GM18502 (cell line): Measurements from ENCODE around the gene CD40.
A peak's percentile ranks its signal among the peaks of the same experiment; 100 is the strongest.
"Not testable (repeated sequence)": the region's sequence is repeated elsewhere in the genome, so short reads cannot be mapped to it uniquely, and the experiment has no call there.

Source experiments
- ATAC-seq: cut with Tn5 transposase; IDR thresholded peaks from one replicate; pipeline ENCODE4 v1.9.1; 2021; ENCODE audit warnings: mild to moderate bottlenecking; ENCODE audit not compliant: unreplicated experiment, poor library complexity

Gene CD40

GRCh38 chr20:46091622-46092535 is 26.2 kb upstream of the CD40 start:
- not testable (repeated sequence) for ATAC-seq

DNA sequence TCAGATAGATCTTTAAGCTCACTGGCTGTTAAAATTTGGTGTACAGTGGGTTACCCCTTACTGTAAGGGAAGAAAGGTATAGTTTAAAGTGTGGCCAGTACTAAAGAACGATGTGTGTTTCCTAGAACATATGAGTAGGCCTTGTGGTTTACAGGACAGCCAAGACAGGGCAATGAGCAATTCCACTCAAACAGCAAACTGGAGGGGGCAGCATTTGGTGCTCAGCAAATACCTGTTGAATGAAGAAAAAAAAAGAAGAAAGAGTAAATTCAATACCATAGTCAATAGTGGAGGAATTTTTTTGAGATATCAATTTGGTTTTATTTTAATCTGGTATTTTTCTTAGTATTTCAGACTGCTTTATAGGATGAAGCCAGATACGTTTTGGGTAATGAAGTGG is 24.6 kb upstream of the CD40 start:
- ATAC-seq = no peak

GRCh38 chr20:46099491-46100287 is 18.4 kb upstream of the CD40 start:
- ATAC-seq = no peak

GRCh38 chr20:46100444-46100843 is 17.7 kb upstream of the CD40 start:
- not testable (repeated sequence) for ATAC-seq

- ATAC-seq = no peak
These were observed 17.1 kb upstream of the CD40 start for GRCh38 chr20:46100988-46101387.

DNA sequence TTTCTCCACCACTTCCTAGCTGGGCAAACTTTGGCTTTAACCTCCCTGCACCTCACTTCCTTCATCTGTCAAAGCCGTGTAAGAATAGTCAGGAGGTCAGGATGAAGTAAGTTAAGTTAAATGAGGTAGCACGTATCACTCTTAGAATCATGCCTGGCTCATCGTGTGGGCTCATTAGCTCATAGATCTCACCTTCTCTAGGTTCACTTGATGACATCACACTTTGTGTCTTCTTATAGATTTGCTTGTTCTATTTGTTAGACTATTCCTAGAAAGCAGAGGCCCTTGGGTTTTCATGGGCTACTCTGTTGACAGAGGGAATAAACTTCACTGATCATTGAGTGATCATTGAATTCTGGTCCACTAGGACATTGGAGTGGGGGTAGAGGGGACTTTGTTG is 16.2 kb upstream of the CD40 start:
- ATAC-seq = no peak

DNA sequence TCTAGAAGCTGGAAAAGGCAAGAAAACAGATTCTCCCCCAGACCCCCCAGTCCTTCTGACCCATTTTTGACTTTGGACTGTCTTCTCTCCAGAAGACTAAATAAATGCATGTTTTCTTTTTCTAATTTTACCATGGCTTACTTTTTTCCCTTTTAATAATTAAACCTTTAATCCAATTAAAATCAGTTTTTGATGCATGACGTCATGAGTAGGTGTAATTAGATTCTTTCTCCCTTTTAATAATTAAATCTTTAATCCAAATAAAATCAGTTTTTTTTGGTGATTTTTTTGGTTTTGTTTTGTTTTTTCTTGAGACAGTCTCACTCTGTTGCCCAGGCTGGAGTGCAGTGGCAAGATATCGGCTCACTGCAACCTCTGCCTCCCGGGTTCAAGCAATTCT is 15.2 kb upstream of the CD40 start:
- no peak for ATAC-seq

DNA sequence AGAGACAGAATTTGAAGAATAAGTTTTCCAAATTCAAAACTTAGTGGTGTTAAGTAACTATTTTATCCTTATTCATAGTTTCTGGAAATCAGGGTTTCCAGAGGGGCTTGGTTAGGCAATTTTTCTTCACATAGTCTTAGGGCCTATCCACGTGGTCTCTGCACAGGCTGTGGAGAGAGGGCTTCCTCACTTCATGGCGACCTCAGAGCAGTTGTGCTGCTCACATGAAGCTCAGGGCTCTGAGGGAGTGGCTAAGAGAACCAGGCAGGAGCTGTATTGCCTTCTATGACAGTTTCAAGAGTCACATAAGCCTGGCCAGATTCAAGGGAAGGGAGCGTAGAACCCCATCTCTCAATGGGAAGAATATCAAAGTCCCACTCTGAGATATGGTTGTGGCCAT is 13.9 kb upstream of the CD40 start:
- ATAC-seq = no peak

DNA sequence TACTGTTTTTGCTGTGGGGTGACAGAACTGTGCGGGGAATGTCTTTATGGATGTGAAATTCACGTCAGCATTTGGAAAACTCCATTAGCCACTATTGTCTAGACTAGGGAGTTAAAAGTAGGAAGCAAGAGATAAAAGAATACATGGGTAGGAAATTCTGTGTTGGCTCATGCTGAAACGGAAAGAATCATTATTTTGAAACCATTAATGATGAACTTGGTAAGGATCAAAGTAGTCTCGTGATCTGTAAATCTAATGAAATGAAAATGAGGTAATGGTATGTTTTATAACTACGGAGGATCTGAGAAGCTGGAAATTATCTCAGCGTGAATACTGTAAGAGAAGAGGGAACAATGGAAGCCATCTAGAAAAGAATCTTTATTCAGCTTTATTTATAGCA is 11.1 kb upstream of the CD40 start:
- ATAC-seq = no peak

DNA sequence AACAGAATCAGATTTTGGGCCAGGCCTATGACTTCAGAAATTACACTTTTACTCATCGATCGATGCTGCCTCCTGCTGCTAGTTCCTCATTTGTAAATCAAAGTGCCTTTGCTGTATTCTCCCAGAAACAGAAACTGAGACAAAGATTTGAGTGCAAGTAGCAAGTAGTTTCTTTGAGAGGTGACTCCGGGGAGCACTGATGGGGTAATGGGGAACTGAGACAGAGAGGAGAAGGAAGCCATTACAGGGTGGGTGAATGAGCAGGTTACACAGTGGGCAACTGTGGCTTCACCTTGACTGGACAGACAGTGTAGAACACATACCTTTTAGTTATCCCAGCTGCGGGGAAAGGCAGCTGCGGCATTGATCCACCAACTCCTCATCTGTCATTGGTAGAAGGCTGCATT is 9.7 kb upstream of the CD40 start:
- peak; percentile 86 for ATAC-seq

GRCh38 chr20:46108976-46109375 is 9.1 kb upstream of the CD40 start:
- ATAC-seq = no peak

- ATAC-seq = peak; percentile 60
These were observed 6.9 kb upstream of the CD40 start for GRCh38 chr20:46111028-46111835.

GRCh38 chr20:46111836-46112212 is 6.3 kb upstream of the CD40 start:
- ATAC-seq = no peak

- ATAC-seq = no peak
These were observed 5.5 kb upstream of the CD40 start for GRCh38 chr20:46112430-46113112.

GRCh38 chr20:46113113-46113470 is 5.0 kb upstream of the CD40 start:
- ATAC-seq = no peak

- no peak for ATAC-seq
These were observed 3.7 kb upstream of the CD40 start for GRCh38 chr20:46114449-46114848.

DNA sequence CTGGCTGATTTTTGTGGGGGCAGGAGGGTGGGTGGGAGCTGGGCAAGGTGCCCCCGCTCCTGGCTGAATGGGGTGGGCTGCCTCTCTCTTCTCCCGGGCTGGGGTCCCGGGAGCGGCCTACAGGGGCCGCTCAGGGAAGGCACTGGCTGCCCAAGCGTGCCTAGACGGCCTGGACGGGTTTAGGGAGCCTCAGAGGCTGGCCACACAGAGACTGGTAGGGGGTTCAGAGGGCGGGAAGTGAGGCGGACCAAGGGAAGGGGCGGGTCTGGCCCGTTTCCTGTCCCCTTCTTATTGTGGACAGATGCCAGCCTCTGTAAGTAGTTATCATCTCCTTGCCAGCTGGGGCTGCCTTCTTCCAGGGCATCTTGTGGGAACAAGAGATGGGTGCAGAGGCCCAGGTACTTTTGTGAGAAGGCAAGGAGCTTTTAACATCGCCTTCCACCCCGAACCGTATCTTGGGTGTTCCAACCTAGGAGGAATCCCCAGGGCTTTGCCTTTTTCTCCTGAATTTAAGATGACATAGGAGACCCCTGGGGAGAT is 437 bp downstream of the CD40 start:
- peak; percentile 46 for ATAC-seq

DNA sequence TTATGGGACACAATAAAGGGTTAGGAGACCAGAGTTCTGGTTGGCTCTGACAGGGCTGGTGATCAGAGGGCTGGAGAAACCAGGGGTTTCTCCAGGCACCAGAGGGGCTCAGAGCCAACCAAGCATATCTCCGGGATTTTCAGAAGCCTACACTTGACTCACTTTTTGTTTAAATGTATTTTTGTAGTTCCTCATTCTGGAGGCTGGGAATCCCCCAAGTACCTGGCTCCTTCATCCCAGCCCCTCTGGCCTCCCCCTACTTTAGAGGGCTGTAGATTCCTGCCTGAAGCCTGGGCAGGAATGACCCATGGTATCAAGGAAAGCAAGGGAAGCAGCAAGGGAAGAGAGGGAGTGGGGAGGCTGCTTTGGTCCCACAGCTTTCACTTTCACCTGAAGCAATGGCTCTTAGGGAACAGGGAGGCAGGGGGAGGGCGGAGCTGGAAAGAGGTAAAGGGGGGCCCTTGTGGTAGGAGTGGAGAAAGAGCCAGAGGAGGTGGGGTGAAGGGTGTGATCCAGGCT is 973 bp downstream of the CD40 start:
- peak; percentile 38 for ATAC-seq

- no peak for ATAC-seq
These were observed 1.4 kb downstream of the CD40 start for GRCh38 chr20:46119547-46119946.

DNA sequence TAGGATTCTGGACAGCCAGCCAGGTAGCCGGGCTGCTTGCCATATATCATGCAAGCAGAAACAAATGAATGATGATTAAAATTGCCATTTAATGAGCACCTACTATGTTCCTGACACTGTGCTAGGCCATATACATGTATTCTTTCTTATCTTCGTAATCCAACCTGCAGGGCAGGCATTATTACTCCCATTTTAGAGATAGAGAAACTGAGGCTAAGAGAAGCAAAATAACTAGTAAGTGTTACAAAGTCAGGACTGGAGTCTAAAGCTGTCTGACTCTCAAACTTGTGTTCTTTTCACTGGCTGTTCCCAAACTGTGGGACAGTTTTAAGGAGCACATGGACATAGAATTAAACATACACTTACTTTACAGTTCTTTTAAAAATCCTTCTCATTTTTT is 2.0 kb downstream of the CD40 start:
- no peak for ATAC-seq
